Activated naive CD4-positive, alpha-beta T cell treated with anti-CD3 and anti-CD28 coated beads for 36 hours (primary cell): ENCODE results near the gene MLIP. TPM values are rescaled to one million over a fixed set of nuclear protein-coding genes. Genes with fewer than 3 reads are reported as not detected.
"Not testable (repeated sequence)": the region's sequence is repeated elsewhere in the genome, so short reads cannot be mapped to it uniquely, and the experiment has no call there.

ENCODE experiments used
- CTCF ChIA-PET: fragments of 350-600 bp; sonication (Branson Sonifier 250); formaldehyde crosslinking; loops from one replicate; lab custom pipeline; 2021; ENCODE audit warnings: antibody characterized with exemption; lab: Charles Lee
- DNase-seq: peaks from one replicate; pipeline ENCODE4 v3.0.0-alpha.2; 2020
- H3K27ac Mint-ChIP-seq: one replicate; pipeline ENCODE4 v1.8.0; 2021; ENCODE audit warnings: mild to moderate bottlenecking, mixed read lengths
- H3K27me3 Mint-ChIP-seq: one replicate; pipeline ENCODE4 v1.8.0; 2021; ENCODE audit warnings: low read depth, mixed read lengths
- H3K36me3 Mint-ChIP-seq: one replicate; pipeline ENCODE4 v1.8.0; 2021; ENCODE audit warnings: low read depth, mixed read lengths
- H3K4me1 Mint-ChIP-seq: one replicate; pipeline ENCODE4 v1.8.0; 2021; ENCODE audit warnings: low read depth, mixed read lengths
- H3K4me3 Mint-ChIP-seq: one replicate; pipeline ENCODE4 v1.8.0; 2021; ENCODE audit warnings: mild to moderate bottlenecking, moderate library complexity, mixed read lengths
- H3K9me3 Mint-ChIP-seq: one replicate; pipeline ENCODE4 v1.8.0; 2021; ENCODE audit warnings: mixed read lengths
- intact Hi-C: fragments of 100-400 bp; cut with micrococcal nuclease; formaldehyde crosslinking; loops from one replicate; pipeline ENCODE4 v1.15.1; 2023
- total RNA-seq, 2 experiments: library from RNA; stranded (reverse); gene quantifications; one replicate each; pipeline ENCODE4 v1.2.3, GENCODE V29; 2021

Gene MLIP
- total RNA-seq, 2 experiments from 2014 or later: not detected

DNA sequence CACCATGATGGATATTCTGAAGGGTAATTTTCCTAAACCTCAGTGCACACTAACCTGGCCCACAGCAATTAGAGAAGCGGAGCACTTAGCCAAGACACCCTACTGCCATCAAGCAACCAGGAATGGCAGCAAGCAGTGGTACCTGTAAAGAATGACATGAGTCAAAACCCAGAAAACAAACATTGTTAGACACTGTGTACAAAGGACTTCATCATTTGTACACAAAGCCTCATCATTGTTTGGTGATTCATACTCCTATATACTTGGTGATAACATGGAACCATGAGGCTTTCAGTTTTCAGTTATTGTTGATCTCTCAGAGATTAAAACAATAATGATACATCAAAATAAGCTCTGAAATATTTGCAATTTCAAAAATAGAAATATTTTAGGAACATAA, 74.6 kb downstream of the MLIP start:
- H3K9me3 Mint-ChIP-seq: peaks cover 1% of the 10 kb centered on the region

DNA sequence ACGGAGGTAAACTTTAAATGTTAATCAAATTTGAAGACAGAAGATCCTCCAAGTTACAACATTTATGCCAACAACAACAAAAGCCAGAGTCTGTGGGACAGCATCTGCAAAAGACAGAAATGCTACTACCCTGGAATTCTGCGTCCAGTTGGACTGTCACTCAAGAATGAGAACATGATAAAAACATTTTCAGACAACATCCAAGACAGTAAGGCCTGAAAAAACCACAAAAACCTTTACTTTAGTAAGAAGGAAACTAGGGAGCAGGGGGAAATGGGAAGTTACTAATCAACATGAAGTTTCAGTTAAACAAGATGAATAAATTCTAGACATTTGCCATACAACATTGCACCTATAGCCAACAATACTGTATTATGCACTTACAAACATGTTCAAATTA, 77.6 kb downstream of the MLIP start:
- intact Hi-C loops: no loop called here
- no peaks in the 10 kb centered on the region for H3K4me1 Mint-ChIP-seq
- H3K27me3 Mint-ChIP-seq: no peaks in the 10 kb centered on the region
- DNase-seq: no peak
- no peaks in the 10 kb centered on the region for H3K36me3 Mint-ChIP-seq
- peaks cover 1% of the 10 kb centered on the region for H3K9me3 Mint-ChIP-seq
- CTCF ChIA-PET: no interaction called here
- no peak overlapping the region for H3K27ac Mint-ChIP-seq
- H3K4me3 Mint-ChIP-seq: no peak overlapping the region

More for the DNA sequence above, 74.6 kb downstream of the MLIP start:
- no peak for DNase-seq
- Mint-ChIP-seq H3K4me3 (no peak overlapping the region), H3K36me3 (no peaks in the 10 kb centered on the region), H3K27ac (no peak overlapping the region), H3K27me3 (no peaks in the 10 kb centered on the region), H3K4me1 (no peaks in the 10 kb centered on the region)
- intact Hi-C loops: no loop called here
- CTCF ChIA-PET: no interaction called here

DNA sequence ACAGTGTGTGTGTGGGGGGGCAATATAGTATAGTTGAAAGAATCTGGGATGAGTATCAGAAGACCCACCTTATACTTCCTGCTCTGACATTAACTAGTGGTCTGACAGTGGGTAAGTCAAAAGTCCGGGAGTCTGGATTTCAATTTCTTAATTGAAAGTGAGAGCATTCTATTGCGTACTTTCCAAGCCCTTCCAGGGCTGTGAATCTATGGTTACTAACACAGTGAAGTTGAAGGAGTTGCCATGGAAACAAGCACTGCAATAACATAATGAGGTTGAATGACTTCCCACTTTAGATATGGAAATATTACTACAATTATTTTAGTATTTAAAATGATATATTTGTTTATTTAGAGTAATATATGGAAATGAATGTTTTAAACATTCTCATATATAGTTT, 80.2 kb downstream of the MLIP start:
- no peaks in the 10 kb centered on the region for H3K36me3 Mint-ChIP-seq
- H3K4me3 Mint-ChIP-seq: no peak overlapping the region
- CTCF ChIA-PET: no interaction called here
- H3K27ac Mint-ChIP-seq: no peak overlapping the region
- H3K27me3 Mint-ChIP-seq: no peaks in the 10 kb centered on the region
- no peaks in the 10 kb centered on the region for H3K4me1 Mint-ChIP-seq
- no peak for DNase-seq
- peaks cover 1% of the 10 kb centered on the region for H3K9me3 Mint-ChIP-seq
- intact Hi-C loops: no loop called here

DNA sequence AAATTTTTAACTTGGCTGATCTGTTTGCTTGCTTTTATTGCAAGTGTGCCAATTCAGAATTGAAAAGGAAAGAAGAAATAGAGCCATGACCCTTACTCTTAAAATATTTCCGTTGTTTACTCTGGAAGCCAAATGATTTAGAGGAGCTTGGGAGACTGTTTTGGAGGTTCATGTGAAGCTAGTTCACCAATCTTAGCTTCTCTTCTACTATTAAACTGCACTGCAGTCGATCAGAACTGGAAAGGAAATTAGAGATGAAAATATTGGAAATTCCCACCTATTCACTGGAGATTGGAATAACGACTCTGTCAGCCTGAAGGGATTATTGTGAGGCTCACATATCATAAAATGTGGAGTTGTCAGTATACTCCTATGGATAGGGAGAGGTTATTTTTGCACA, 81.8 kb downstream of the MLIP start:
- intact Hi-C loops: no loop called here
- Mint-ChIP-seq H3K27me3 (no peaks in the 10 kb centered on the region), H3K4me1 (no peaks in the 10 kb centered on the region), H3K27ac (no peak overlapping the region), H3K9me3 (peaks cover 1% of the 10 kb centered on the region), H3K4me3 (no peak overlapping the region), H3K36me3 (no peaks in the 10 kb centered on the region)
- CTCF ChIA-PET: no interaction called here
- DNase-seq: no peak

DNA sequence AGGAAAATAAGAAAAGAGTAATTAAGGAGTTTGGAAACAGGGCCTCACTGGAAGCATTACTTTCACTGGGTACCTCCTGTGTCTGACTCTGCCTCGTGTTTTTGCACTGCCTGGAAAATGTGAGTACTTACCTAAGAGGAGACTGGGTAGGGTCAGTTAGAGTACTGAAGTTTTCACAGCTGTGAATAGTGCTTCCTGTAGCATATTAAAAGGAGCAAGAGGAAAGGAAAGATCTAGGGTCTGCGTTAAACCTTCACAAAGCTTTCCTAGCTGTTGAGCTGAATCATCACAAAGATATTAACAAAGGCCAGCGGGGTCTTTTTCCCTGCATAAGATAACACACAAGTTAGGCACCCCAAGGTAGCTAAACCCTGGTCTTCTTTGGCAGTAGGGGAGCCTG, 82.3 kb downstream of the MLIP start:
- Mint-ChIP-seq H3K36me3 (no peaks in the 10 kb centered on the region), H3K4me1 (no peaks in the 10 kb centered on the region), H3K27ac (no peak overlapping the region), H3K27me3 (no peaks in the 10 kb centered on the region), H3K9me3 (peaks cover under 1% of the 10 kb centered on the region), H3K4me3 (no peak overlapping the region)
- CTCF ChIA-PET: no interaction called here
- intact Hi-C loops: no loop called here
- no peak for DNase-seq

- DNase-seq: no peak
- no peaks in the 10 kb centered on the region for H3K4me1 Mint-ChIP-seq
- CTCF ChIA-PET: no interaction called here
- H3K4me3 Mint-ChIP-seq: no peak overlapping the region
- no peak overlapping the region for H3K27ac Mint-ChIP-seq
- no peaks in the 10 kb centered on the region for H3K9me3 Mint-ChIP-seq
- intact Hi-C loops: no loop called here
- no peaks in the 10 kb centered on the region for H3K36me3 Mint-ChIP-seq
- H3K27me3 Mint-ChIP-seq: no peaks in the 10 kb centered on the region
These were observed 82.8 kb downstream of the MLIP start for GRCh38 chr6:54194067-54194466.

GRCh38 chr6:54195637-54196036, 84.4 kb downstream of the MLIP start:
- no peaks in the 10 kb centered on the region for H3K9me3 Mint-ChIP-seq
- no peaks in the 10 kb centered on the region for H3K36me3 Mint-ChIP-seq
- intact Hi-C loops: no loop called here

DNA sequence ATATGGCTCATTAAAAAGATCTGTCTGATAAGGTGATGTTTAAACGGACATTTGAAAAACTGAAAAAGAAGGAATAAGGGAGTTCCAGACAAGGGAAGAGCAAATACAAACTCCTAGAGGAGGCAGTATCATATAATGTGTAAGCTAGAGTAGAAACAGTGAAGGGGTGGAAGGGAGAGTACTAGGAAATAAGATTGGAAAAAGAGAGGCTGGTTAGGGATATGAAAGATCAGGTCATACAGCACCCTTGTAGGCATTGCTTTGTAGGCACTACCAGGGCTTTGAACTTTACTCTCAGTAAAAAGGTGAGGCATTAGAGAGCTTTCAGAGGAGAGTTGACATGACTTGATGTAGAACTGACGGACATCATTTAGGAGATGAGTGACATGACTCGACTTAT, 85.7 kb downstream of the MLIP start:
- CTCF ChIA-PET: no interaction called here
- no peak overlapping the region for H3K4me3 Mint-ChIP-seq
- H3K36me3 Mint-ChIP-seq: no peaks in the 10 kb centered on the region
- H3K4me1 Mint-ChIP-seq: no peaks in the 10 kb centered on the region
- no peak overlapping the region for H3K27ac Mint-ChIP-seq
- DNase-seq: no peak
- H3K27me3 Mint-ChIP-seq: no peaks in the 10 kb centered on the region
- H3K9me3 Mint-ChIP-seq: no peaks in the 10 kb centered on the region
- intact Hi-C loops: no loop called here

More at GRCh38 chr6:54195637-54196036, 84.4 kb downstream of the MLIP start:
- CTCF ChIA-PET: no interaction called here
- no peak for DNase-seq
- H3K27me3 Mint-ChIP-seq: no peaks in the 10 kb centered on the region
- H3K4me1 Mint-ChIP-seq: no peaks in the 10 kb centered on the region
- no peak overlapping the region for H3K4me3 Mint-ChIP-seq
- H3K27ac Mint-ChIP-seq: no peak overlapping the region

DNA sequence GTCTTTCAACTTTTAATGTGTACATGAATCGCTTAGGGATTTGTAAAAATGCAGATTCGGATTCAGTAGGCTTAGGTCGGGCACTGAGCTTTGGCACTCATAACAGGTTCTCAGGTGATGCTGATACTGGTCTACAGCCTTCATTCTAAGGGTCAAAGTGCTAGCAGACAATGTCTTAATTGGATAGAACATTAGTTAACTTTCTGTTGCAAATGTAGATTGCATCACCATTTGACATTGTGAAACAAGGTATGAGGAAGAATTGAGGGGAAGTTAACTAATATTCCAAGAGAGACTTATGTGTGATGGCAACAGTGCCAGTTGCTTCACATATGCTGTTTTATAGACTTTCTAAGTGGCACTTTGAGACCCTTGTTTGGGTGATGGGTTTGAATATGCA, 86.9 kb downstream of the MLIP start:
- Mint-ChIP-seq H3K9me3 (no peaks in the 10 kb centered on the region), H3K27ac (no peak overlapping the region), H3K36me3 (no peaks in the 10 kb centered on the region), H3K4me1 (no peaks in the 10 kb centered on the region), H3K27me3 (no peaks in the 10 kb centered on the region), H3K4me3 (no peak overlapping the region)
- DNase-seq: no peak
- CTCF ChIA-PET: no interaction called here
- intact Hi-C loops: no loop called here

- intact Hi-C loops: not testable (repeated sequence)
These were observed 92.3 kb downstream of the MLIP start for GRCh38 chr6:54203474-54204035.

DNA sequence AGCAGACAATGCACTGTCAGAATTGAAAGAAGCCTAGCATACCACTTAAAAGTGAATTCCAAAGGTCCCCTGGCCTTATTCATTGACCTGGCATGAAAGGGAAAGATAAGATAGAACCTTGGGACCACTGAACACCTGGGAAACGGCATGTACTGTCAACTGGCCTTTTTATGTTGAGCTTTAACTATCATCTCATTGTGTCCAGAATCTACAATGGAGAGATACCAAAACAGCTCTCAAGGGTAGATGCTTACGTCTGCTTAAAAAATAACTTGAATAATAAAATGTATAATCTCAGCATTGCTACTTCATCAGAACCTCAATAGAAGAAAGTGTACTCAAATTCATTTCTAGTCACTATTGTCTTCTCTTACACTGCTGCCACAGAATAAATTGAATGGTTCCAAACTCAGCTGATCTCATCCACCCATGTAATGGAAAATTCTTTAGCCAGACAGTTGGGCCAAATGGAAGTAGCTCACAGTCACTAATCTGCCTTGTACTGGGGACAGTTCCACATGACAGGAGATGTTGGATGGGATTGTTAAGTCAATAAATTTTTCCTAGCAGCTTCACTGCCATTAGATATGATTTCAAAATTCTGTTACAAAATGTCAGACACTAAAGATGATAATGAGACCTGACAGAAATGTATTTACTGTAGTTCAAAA, 93.8 kb downstream of the MLIP start:
- DNase-seq: no peak
- H3K27me3 Mint-ChIP-seq: no peaks in the 10 kb centered on the region
- H3K27ac Mint-ChIP-seq: no peak overlapping the region
- CTCF ChIA-PET: no interaction called here
- H3K9me3 Mint-ChIP-seq: no peaks in the 10 kb centered on the region
- H3K36me3 Mint-ChIP-seq: no peaks in the 10 kb centered on the region
- H3K4me1 Mint-ChIP-seq: peaks cover 3% of the 10 kb centered on the region
- H3K4me3 Mint-ChIP-seq: no peak overlapping the region
- intact Hi-C loops: no loop called here

More at GRCh38 chr6:54203474-54204035, 92.3 kb downstream of the MLIP start:
- CTCF ChIA-PET, H3K27ac Mint-ChIP-seq, H3K9me3 Mint-ChIP-seq, H3K27me3 Mint-ChIP-seq, H3K4me3 Mint-ChIP-seq, H3K36me3 Mint-ChIP-seq, DNase-seq, H3K4me1 Mint-ChIP-seq: not testable (repeated sequence)

DNA sequence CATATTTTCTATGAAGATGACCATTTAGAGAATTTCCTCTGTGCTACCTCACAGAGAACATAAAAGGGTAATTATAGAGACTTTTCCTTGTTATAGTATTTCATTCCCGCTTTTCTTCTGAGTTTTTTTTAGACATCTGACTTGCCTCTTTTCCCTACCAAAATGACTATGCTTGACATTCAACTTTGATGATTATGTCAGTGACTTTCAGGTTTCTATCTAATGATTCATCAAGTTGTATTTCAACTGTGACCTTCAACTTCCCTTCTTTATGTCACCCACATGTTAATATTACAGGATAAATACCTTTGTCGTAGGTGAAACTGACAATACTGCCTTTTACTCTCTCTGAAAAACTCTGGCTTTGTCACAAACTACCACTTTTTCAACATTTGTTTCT, 95.3 kb downstream of the MLIP start:
- no peak for DNase-seq
- H3K27me3 Mint-ChIP-seq: no peaks in the 10 kb centered on the region
- no peak overlapping the region for H3K4me3 Mint-ChIP-seq
- CTCF ChIA-PET: no interaction called here
- no peak overlapping the region for H3K27ac Mint-ChIP-seq
- H3K9me3 Mint-ChIP-seq: no peaks in the 10 kb centered on the region
- no peaks in the 10 kb centered on the region for H3K36me3 Mint-ChIP-seq
- peaks cover 3% of the 10 kb centered on the region for H3K4me1 Mint-ChIP-seq
- intact Hi-C loops: no loop called here

DNA sequence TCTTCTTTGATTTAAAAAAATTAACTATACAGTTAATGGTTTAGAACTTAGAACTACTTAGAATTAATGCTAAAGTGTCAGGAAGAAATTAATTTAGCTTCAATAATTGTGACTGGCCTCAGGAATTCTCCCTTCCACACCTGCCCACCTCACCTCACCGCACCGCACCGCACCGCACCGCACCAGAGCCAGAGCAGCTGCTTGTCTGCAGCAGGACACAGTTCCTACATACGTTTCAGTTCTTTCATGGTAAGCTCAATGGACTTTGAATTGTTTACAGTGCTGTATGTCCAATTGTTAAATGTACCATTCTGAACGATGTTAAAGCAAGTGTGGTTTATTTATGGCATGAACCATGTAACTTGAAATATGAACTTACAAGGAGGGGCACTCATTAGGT, 98.7 kb downstream of the MLIP start:
- not testable (repeated sequence) for H3K27ac Mint-ChIP-seq

More for the DNA sequence above, 98.7 kb downstream of the MLIP start:
- DNase-seq, CTCF ChIA-PET, H3K27me3 Mint-ChIP-seq, H3K4me3 Mint-ChIP-seq, H3K4me1 Mint-ChIP-seq, intact Hi-C loops, H3K36me3 Mint-ChIP-seq, H3K9me3 Mint-ChIP-seq: not testable (repeated sequence)
